GM10248 (cell line): ENCODE data around the gene MRPS18A.
A peak's percentile ranks its signal among the peaks of the same experiment; 100 is the strongest.
"Not testable (repeated sequence)": the region's sequence is repeated elsewhere in the genome, so short reads cannot be mapped to it uniquely, and the experiment has no call there.

Source experiments
- CTCF ChIA-PET: fragments of 300-600 bp; sonication (Branson Sonifier 250); formaldehyde crosslinking; extraction: SDS; loops from one replicate; lab custom pipeline; 2021; ENCODE audit warnings: antibody characterized with exemption; lab: Yijun Ruan, JAX
- POLR2A ChIA-PET: fragments of 350-650 bp; sonication (Branson Sonifier 250); formaldehyde crosslinking; extraction: SDS; loops from one replicate; lab custom pipeline; 2020; ENCODE audit warnings: antibody characterized with exemption; lab: Yijun Ruan, JAX
- DNase-seq: peaks from one replicate; pipeline ENCODE4 v3.0.0; 2012; ENCODE audit errors: extremely low spot score
- CTCF ChIP-seq: IDR thresholded peaks from 2 replicates; pipeline ENCODE4 v1.5.1; 2012; ENCODE audit warnings: mild to moderate bottlenecking, low read depth; ENCODE audit errors: extremely low read depth, missing control alignments, control extremely low read depth

MRPS18A gene

GRCh38 chr6:43669050-43669921 lies 18.3 kb downstream of the MRPS18A start:
- DNase-seq = no peak
- ChIA-PET POLR2A (interaction anchor here (0.6 kb wide), 1 partner anchor 23 kb away, joined by 4 read pairs; no protein-coding TSS in a partner anchor), CTCF (interaction anchor here (1.1 to 12.5 kb wide), 11 partner anchors 9 to 407 kb away, joined by 3 to 152 read pairs (median 42); partner anchors contain the start of genes MAD2L1BP, MRPS18A and VEGFA)

GRCh38 chr6:43668151-43669028 lies 19.2 kb downstream of the MRPS18A start:
- DNase-seq = peak; percentile 80
- POLR2A ChIA-PET = no interaction called here
- CTCF ChIA-PET = interaction anchor here (1.0 to 12.5 kb wide), 33 partner anchors 10 to 588 kb away, joined by 3 to 152 read pairs (median 5); partner anchors contain the start of genes GTPBP2, MAD2L1BP, MRPS18A and VEGFA
- peak; percentile 76 for TF ChIP-seq CTCF

More at GRCh38 chr6:43669050-43669921, 18.3 kb downstream of the MRPS18A start:
- no peak for TF ChIP-seq CTCF

GRCh38 chr6:43667245-43668150 lies 20.1 kb downstream of the MRPS18A start:
- DNase-seq = peak; percentile 86
- ChIA-PET CTCF (interaction anchor here (0.6 to 12.5 kb wide), 55 partner anchors 8 to 712 kb away, joined by 3 to 152 read pairs (median 5); partner anchors contain the start of genes GTPBP2, MAD2L1BP, MRPS18A and VEGFA), POLR2A (no interaction called here)
- TF ChIP-seq CTCF = peak; percentile 100

- POLR2A ChIA-PET = no interaction called here
- DNase-seq = no peak
- TF ChIP-seq CTCF = no peak
- CTCF ChIA-PET = interaction anchor here (0.7 to 12.5 kb wide), 35 partner anchors 8 to 713 kb away, joined by 3 to 152 read pairs (median 7); partner anchors contain the start of genes GTPBP2, MAD2L1BP, MRPS18A and VEGFA
These were observed 21.2 kb downstream of the MRPS18A start for GRCh38 chr6:43666196-43666920.

- no peak for TF ChIP-seq CTCF
- ChIA-PET CTCF (interaction anchor here (0.9 to 12.5 kb wide), 21 partner anchors 8 to 420 kb away, joined by 3 to 152 read pairs (median 18); partner anchors contain the start of genes GTPBP2, MAD2L1BP, MRPS18A and VEGFA), POLR2A (interaction anchor here (0.6 kb wide), 2 partner anchors 17 to 98 kb away, joined by 4 to 8 read pairs; no protein-coding TSS in a partner anchor)
- no peak for DNase-seq
These were observed 22.2 kb downstream of the MRPS18A start for GRCh38 chr6:43665376-43665775.

GRCh38 chr6:43662948-43663347 lies 24.6 kb downstream of the MRPS18A start:
- not testable (repeated sequence) for DNase-seq
- POLR2A ChIA-PET = interaction anchor here (0.6 kb wide), 1 partner anchor 33 kb away, joined by 3 read pairs; no protein-coding TSS in a partner anchor
- CTCF ChIA-PET = interaction anchor here (0.7 to 2.3 kb wide), 3 partner anchors 23 to 416 kb away, joined by 3 to 8 read pairs (median 6); partner anchors contain the start of gene VEGFA
